Neuronal stem cell (in vitro differentiated cells): Measurements from ENCODE around the gene WSB1.

Experiments
- DNase-seq: peaks from one replicate; pipeline ENCODE4 v3.0.0-alpha.2; 2013; ENCODE audit warnings: low spot score
- H2AFZ ChIP-seq: one replicate; pipeline ENCODE4 v1.6.1; 2013; ENCODE audit warnings: mild to moderate bottlenecking, low read length, inconsistent platforms
- H2AK5ac ChIP-seq: 2 replicates; pipeline ENCODE4 v1.6.1; 2013; ENCODE audit warnings: low read depth, mild to moderate bottlenecking, inconsistent platforms, low read length, moderate library complexity, mixed read lengths
- H2BK120ac ChIP-seq: 2 replicates; pipeline ENCODE4 v1.6.1; 2013; ENCODE audit warnings: low read depth, mild to moderate bottlenecking, inconsistent platforms, low read length, moderate library complexity, mixed read lengths
- H2BK12ac ChIP-seq: one replicate; pipeline ENCODE4 v1.6.1; 2013; ENCODE audit warnings: low read length, inconsistent platforms
- H2BK15ac ChIP-seq: 2 replicates; pipeline ENCODE4 v1.6.1; 2013; ENCODE audit warnings: mild to moderate bottlenecking, low read length, inconsistent platforms, mixed read lengths
- H2BK5ac ChIP-seq: one replicate; pipeline ENCODE4 v1.6.1; 2013; ENCODE audit warnings: inconsistent platforms, mild to moderate bottlenecking, low read length, moderate library complexity
- H3K14ac ChIP-seq: one replicate; pipeline ENCODE4 v1.6.1; 2013; ENCODE audit warnings: low read length, inconsistent platforms
- H3K18ac ChIP-seq: 2 replicates; pipeline ENCODE4 v1.6.1; 2013; ENCODE audit warnings: low read length, inconsistent platforms
- H3K23ac ChIP-seq: 2 replicates; pipeline ENCODE4 v1.6.1; 2013; ENCODE audit warnings: low read depth, mild to moderate bottlenecking, mixed read lengths, low read length, inconsistent platforms; ENCODE audit not compliant: poor library complexity
- H3K27ac ChIP-seq: replicated peaks from 3 replicates; pipeline ENCODE4 v1.5.1; 2013; ENCODE audit warnings: low read length, inconsistent platforms
- H3K27me3 ChIP-seq, 3 experiments: 2 replicates each; pipeline ENCODE4 v1.6.1; 2013; ENCODE audit warnings: low read length in 3 of 3, mild to moderate bottlenecking in 2 of 3, inconsistent platforms in 1 of 3, low read depth in 1 of 3, mixed read lengths in 1 of 3, moderate library complexity in 1 of 3; ENCODE audit not compliant: control insufficient read depth in 3 of 3, insufficient read depth in 3 of 3
- H3K36me3 ChIP-seq, 2 donors: replicated peaks in 1 of 2; 2 replicates each; pipeline ENCODE4 v1.6.1; 2013; ENCODE audit warnings: low read length in 2 of 2; ENCODE audit not compliant: control insufficient read depth in 2 of 2, insufficient read depth in 2 of 2
- H3K4ac ChIP-seq: 2 replicates; pipeline ENCODE4 v1.6.1; 2013; ENCODE audit warnings: inconsistent platforms, mild to moderate bottlenecking, low read length, moderate library complexity
- H3K4me1 ChIP-seq, 2 donors: 1 replicate in 1 of 2; 2 replicates in 1 of 2; pipeline ENCODE4 v1.6.1; 2013; ENCODE audit warnings: low read length in 2 of 2, low read depth in 1 of 2; ENCODE audit not compliant: control insufficient read depth in 2 of 2, insufficient read depth in 1 of 2
- H3K4me2 ChIP-seq: one replicate; pipeline ENCODE4 v1.6.1; 2013; ENCODE audit warnings: mild to moderate bottlenecking, low read length, inconsistent platforms; ENCODE audit not compliant: insufficient read depth, poor library complexity, severe bottlenecking
- H3K4me3 ChIP-seq, 2 donors: 2 replicates each; pipeline ENCODE4 v1.5.1; 2013; ENCODE audit warnings: low read length in 2 of 2, mild to moderate bottlenecking in 2 of 2, inconsistent platforms in 1 of 2, moderate library complexity in 1 of 2
- H3K79me1 ChIP-seq: one replicate; pipeline ENCODE4 v1.6.1; 2013; ENCODE audit warnings: low read depth, mild to moderate bottlenecking, inconsistent platforms, low read length, moderate library complexity
- H3K9ac ChIP-seq: one replicate; pipeline ENCODE4 v1.6.1; 2013; ENCODE audit warnings: mild to moderate bottlenecking, low read depth, low read length, inconsistent platforms; ENCODE audit not compliant: poor library complexity
- H3K9me3 ChIP-seq, 2 donors: replicated peaks in 1 of 2; 2 replicates each; pipeline versions ENCODE3 to v1.6.1; 2013; ENCODE audit warnings: low read length in 2 of 2, mild to moderate bottlenecking in 2 of 2, inconsistent platforms in 1 of 2, low read depth in 1 of 2, mixed read lengths in 1 of 2, moderate library complexity in 1 of 2; ENCODE audit not compliant: control insufficient read depth in 2 of 2, insufficient read depth in 1 of 2
- H4K8ac ChIP-seq: one replicate; pipeline ENCODE4 v1.6.1; 2013; ENCODE audit warnings: low read depth, mild to moderate bottlenecking, inconsistent platforms, low read length, moderate library complexity
- H4K91ac ChIP-seq: one replicate; pipeline ENCODE4 v1.6.1; 2013; ENCODE audit warnings: low read length, low read depth, mild to moderate bottlenecking, inconsistent platforms; ENCODE audit not compliant: poor library complexity
- whole genome bisulfite sequencing, 2 donors: extraction: QIAGEN DNeasy Blood & Tissue Kit; methylation state at CpG; one replicate each; pipeline ENCODE4 v1.1.7; 2013; ENCODE audit warnings: missing lambda C conversion rate in 2 of 2, mixed read lengths in 1 of 2; ENCODE audit not compliant: insufficient read length in 2 of 2, insufficient replicate concordance in 1 of 2; ENCODE audit errors: extremely low coverage in 2 of 2; 5-methylcytosine and 5-hydroxymethylcytosine counted together

WSB1 gene

DNA sequence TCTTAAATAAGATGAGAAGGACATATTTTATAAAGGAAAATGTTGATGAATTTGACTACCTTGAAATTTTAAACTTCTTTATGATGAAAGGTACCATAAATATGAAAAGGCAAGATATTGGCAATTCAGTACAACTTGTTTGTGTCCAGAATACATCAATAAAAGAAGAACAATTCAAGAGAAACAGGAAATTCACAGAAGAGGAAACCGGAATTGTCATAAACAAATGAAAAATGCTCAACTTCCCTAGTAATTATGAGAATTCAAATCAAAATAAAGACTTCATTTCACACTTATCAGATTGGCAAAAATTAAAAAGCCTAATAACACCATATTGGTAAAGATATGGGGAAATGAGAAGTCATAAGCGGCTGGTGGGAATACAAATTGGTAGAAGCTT lies 54.3 kb downstream of the WSB1 start:
- Histone ChIP-seq H3K14ac (no peak overlapping the region), H3K4me2 (no peak overlapping the region), H2BK12ac (no peak overlapping the region), H3K27ac (no peak overlapping the region), H3K9me3 (peaks cover 2 to 25% of the 10 kb centered on the region in 2 donors), H3K18ac (no peak overlapping the region), H3K4me3 (no peak overlapping the region), H3K9ac (no peak overlapping the region), H4K8ac (no peak overlapping the region), H3K36me3 (peaks cover 0 to 28% of the 10 kb centered on the region in 2 donors), H2AFZ (no peak overlapping the region), H3K23ac (no peak overlapping the region), H3K27me3 (no peaks in the 10 kb centered on the region), H4K91ac (no peak overlapping the region), H2BK15ac (no peak overlapping the region), H2BK120ac (no peak overlapping the region), H2AK5ac (no peak overlapping the region), H3K79me1 (no peaks in the 10 kb centered on the region), H2BK5ac (no peak overlapping the region), H3K4ac (no peak overlapping the region), H3K4me1 (peaks cover 4 to 8% of the 10 kb centered on the region in 2 donors)
- WGBS, 2 donors, result no CpG with 5 or more reads among the region's 2 CpGs
- DNase-seq, result no peak

DNA sequence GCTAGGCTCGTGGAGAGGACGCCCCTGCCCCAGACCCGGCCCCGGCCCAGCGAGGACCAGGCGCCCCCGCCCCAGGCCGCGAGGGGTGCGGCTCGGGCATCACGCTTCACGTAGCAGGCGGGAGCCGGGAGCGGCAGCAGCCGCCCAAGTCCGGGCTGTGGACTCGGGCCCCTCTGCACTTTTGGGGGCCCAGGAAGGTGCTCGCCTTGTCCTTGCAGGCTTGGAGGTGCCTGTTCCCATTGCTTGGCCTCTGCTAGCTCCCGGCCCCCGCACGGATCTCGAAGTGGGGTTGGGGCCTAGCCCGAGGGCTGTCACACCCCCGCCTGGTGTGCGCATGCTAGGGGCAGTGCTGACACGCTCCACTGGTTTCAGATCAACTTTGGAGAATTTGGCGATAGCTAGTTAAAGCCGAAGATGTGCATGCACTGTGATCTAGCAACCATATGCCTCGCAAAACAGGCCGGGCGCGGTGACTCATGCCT lies 55.7 kb downstream of the WSB1 start:
- no peaks in the 10 kb centered on the region for H3K27me3 ChIP-seq
- peak overlapping the region; percentile 64 for H4K91ac ChIP-seq
- peak overlapping the region; percentile 80 for H3K9ac ChIP-seq
- no peak overlapping the region for H2BK12ac ChIP-seq
- peaks cover 2 to 25% of the 10 kb centered on the region in 2 donors for H3K9me3 ChIP-seq
- peaks cover 4 to 12% of the 10 kb centered on the region in 2 donors for H3K4me1 ChIP-seq
- peak overlapping the region; percentile 34 for H3K27ac ChIP-seq
- no peak for DNase-seq
- H3K4me3 ChIP-seq, result peak overlapping the region in 1 of 2 donors; percentile 72
- no peak overlapping the region for H2BK15ac ChIP-seq
- H3K23ac ChIP-seq, result peak overlapping the region; percentile 62
- H2BK5ac ChIP-seq, result peak overlapping the region; percentile 21
- H2BK120ac ChIP-seq, result no peak overlapping the region
- peaks cover 0 to 28% of the 10 kb centered on the region in 2 donors for H3K36me3 ChIP-seq
- no peak overlapping the region for H2AFZ ChIP-seq
- no peak overlapping the region for H3K14ac ChIP-seq
- peak overlapping the region; percentile 29 for H3K4ac ChIP-seq
- H3K18ac ChIP-seq, result peak overlapping the region; percentile 96
- no peaks in the 10 kb centered on the region for H3K79me1 ChIP-seq
- no peak overlapping the region for H4K8ac ChIP-seq
- peak overlapping the region; percentile 86 for H2AK5ac ChIP-seq
- no CpG with 5 or more reads among the region's 34 CpGs for WGBS, 2 donors
- H3K4me2 ChIP-seq, result peak overlapping the region; percentile 88

DNA sequence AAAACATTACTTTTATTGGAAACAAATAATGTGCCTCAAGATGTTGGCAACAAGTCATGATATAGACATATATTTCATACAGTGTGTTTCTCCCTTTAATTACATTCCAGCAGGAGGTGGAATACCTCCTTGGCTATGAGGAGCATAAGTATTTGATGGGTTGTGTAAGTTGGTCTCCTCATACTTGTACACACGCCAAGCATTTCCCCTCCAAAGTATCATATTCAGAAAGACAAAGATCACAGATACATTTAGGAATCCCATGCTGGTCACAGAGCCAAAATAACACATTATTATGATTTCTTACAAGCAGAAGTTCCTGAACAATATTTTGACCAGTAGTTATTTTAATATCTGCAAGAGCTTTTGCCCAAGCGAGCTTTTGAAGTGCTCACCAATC lies 57.8 kb downstream of the WSB1 start:
- DNase-seq, result no peak
- Histone ChIP-seq H4K91ac (no peak overlapping the region), H3K79me1 (no peaks in the 10 kb centered on the region), H3K4me3 (no peak overlapping the region), H3K4ac (no peak overlapping the region), H3K27ac (no peak overlapping the region), H2BK15ac (no peak overlapping the region), H3K18ac (no peak overlapping the region), H2BK120ac (no peak overlapping the region), H3K4me2 (no peak overlapping the region), H3K4me1 (peaks cover 0 to 10% of the 10 kb centered on the region in 2 donors), H3K9me3 (peaks cover 2 to 21% of the 10 kb centered on the region in 2 donors), H2BK12ac (no peak overlapping the region), H3K23ac (no peak overlapping the region), H3K27me3 (no peaks in the 10 kb centered on the region), H2AFZ (no peak overlapping the region), H2AK5ac (no peak overlapping the region), H3K14ac (no peak overlapping the region), H4K8ac (no peak overlapping the region), H2BK5ac (no peak overlapping the region), H3K36me3 (peaks cover 0 to 28% of the 10 kb centered on the region in 2 donors), H3K9ac (no peak overlapping the region)
- WGBS, 2 donors, result no CpG with 5 or more reads among the region's 2 CpGs

DNA sequence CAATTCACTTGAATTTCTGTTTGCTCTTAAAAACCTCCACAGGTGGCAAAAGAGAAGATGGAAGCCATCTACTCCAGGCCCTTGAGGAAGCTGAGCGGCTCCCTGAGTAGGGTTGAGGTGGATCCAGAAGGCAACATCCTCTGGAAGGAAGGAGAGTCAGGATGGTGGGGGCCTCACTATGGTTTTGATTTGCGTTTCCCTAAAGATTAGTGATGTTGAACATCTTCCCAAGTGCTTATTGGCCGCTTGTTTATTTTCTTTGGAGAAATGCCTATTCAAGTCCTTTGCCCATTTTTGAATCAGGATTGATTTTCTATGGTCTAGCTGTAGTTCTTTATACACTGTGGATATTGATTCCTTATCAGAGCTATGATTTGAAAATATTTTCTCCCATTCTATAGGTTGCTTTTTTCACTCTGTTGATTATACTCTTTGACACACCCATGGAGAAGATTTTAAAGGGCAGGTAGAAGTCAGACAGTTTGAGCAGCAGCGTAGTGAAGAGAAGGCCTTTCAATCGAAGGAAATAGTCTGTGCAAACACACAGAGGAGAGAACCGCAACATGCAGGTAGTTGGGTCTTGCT lies 58.6 kb downstream of the WSB1 start:
- H2AK5ac ChIP-seq, result no peak overlapping the region
- no peak overlapping the region for H4K91ac ChIP-seq
- H3K18ac ChIP-seq, result peak overlapping the region; percentile 5
- no peak overlapping the region for H2BK120ac ChIP-seq
- H3K36me3 ChIP-seq, result peaks cover 0 to 28% of the 10 kb centered on the region in 2 donors
- H2BK12ac ChIP-seq, result no peak overlapping the region
- H3K79me1 ChIP-seq, result no peaks in the 10 kb centered on the region
- DNase-seq, result no peak
- no peak overlapping the region for H2AFZ ChIP-seq
- H3K4me1 ChIP-seq, result peaks cover 0 to 10% of the 10 kb centered on the region in 2 donors
- H2BK5ac ChIP-seq, result no peak overlapping the region
- H3K23ac ChIP-seq, result no peak overlapping the region
- no peak overlapping the region for H4K8ac ChIP-seq
- WGBS, 2 donors, result no CpG with 5 or more reads among the region's 6 CpGs
- H3K27me3 ChIP-seq, result no peaks in the 10 kb centered on the region
- no peak overlapping the region for H3K14ac ChIP-seq
- H3K9me3 ChIP-seq, result peaks cover 2 to 21% of the 10 kb centered on the region in 2 donors
- peak overlapping the region; percentile 15 for H2BK15ac ChIP-seq
- H3K9ac ChIP-seq, result no peak overlapping the region
- no peak overlapping the region for H3K4ac ChIP-seq
- peak overlapping the region in 1 of 2 donors; percentile 68 for H3K4me3 ChIP-seq
- peak overlapping the region; percentile 71 for H3K4me2 ChIP-seq
- no peak overlapping the region for H3K27ac ChIP-seq
